H9 (cell line): ENCODE measurements around the gene HMOX1. TPM values are rescaled to one million over a fixed set of nuclear protein-coding genes. Genes with fewer than 3 reads are reported as not detected.

Experiments
- DNase-seq: peaks from one replicate; pipeline ENCODE4 v3.0.0-alpha.2; 2017
- H2AFZ ChIP-seq: one replicate; pipeline ENCODE4 v1.6.1; 2013; ENCODE audit warnings: mild to moderate bottlenecking, low read length, control low read depth, moderate library complexity
- H2AK5ac ChIP-seq: 2 replicates; pipeline ENCODE4 v1.6.1; 2013; ENCODE audit warnings: low read length, control low read depth, mixed read lengths; ENCODE audit not compliant: insufficient read length
- H2BK120ac ChIP-seq: one replicate; pipeline ENCODE4 v1.6.1; 2013; ENCODE audit warnings: low read depth, mild to moderate bottlenecking, low read length, control low read depth, inconsistent platforms; ENCODE audit not compliant: poor library complexity, severe bottlenecking
- H2BK12ac ChIP-seq: 2 replicates; pipeline ENCODE4 v1.6.1; 2013; ENCODE audit warnings: low read length, control low read depth, mixed read lengths, low read depth; ENCODE audit not compliant: insufficient read length
- H2BK15ac ChIP-seq: 2 replicates; pipeline ENCODE4 v1.6.1; 2013; ENCODE audit warnings: low read depth, low read length, control low read depth
- H2BK20ac ChIP-seq: one replicate; pipeline ENCODE4 v1.6.1; 2013; ENCODE audit warnings: low read depth, mild to moderate bottlenecking, low read length, control low read depth, inconsistent platforms; ENCODE audit not compliant: poor library complexity, severe bottlenecking
- H2BK5ac ChIP-seq: 2 replicates; pipeline ENCODE4 v1.6.1; 2013; ENCODE audit warnings: low read length, control low read depth, mixed read lengths; ENCODE audit not compliant: insufficient read length
- H3K14ac ChIP-seq: 2 replicates; pipeline ENCODE4 v1.6.1; 2013; ENCODE audit warnings: low read length, control low read depth; ENCODE audit not compliant: insufficient read depth
- H3K18ac ChIP-seq: 2 replicates; pipeline ENCODE4 v1.6.1; 2013; ENCODE audit warnings: low read depth, mild to moderate bottlenecking, mixed read lengths, low read length, control low read depth; ENCODE audit not compliant: insufficient read length
- H3K23ac ChIP-seq: 2 replicates; pipeline ENCODE4 v1.6.1; 2013; ENCODE audit warnings: low read length, control low read depth, mixed read lengths, low read depth; ENCODE audit not compliant: insufficient read length
- H3K23me2 ChIP-seq: 2 replicates; pipeline ENCODE4 v1.6.1; 2013; ENCODE audit warnings: low read depth, mild to moderate bottlenecking, mixed read lengths, low read length, control low read depth; ENCODE audit not compliant: insufficient read length, poor library complexity, severe bottlenecking
- H3K27ac ChIP-seq: 2 replicates; pipeline ENCODE4 v1.5.1; 2013; ENCODE audit warnings: low read length, control low read depth, mixed read lengths, low read depth; ENCODE audit not compliant: insufficient read length
- H3K27me3 ChIP-seq: 2 replicates; pipeline ENCODE4 v1.6.1; 2013; ENCODE audit warnings: low read length, control low read depth, inconsistent platforms; ENCODE audit not compliant: insufficient read depth
- H3K4ac ChIP-seq: 2 replicates; pipeline ENCODE4 v1.6.1; 2013; ENCODE audit warnings: low read depth, mild to moderate bottlenecking, control low read depth, inconsistent platforms, low read length, moderate library complexity
- H3K4me1 ChIP-seq: 2 replicates; pipeline ENCODE4 v1.6.1; 2013; ENCODE audit warnings: low read length, control low read depth, inconsistent platforms; ENCODE audit not compliant: insufficient read depth
- H3K4me2 ChIP-seq: 2 replicates; pipeline ENCODE4 v1.6.1; 2013; ENCODE audit warnings: low read length, control low read depth, mixed read lengths; ENCODE audit not compliant: insufficient read length, insufficient read depth
- H3K56ac ChIP-seq: 2 replicates; pipeline ENCODE4 v1.6.1; 2013; ENCODE audit warnings: low read depth, mild to moderate bottlenecking, mixed read lengths, low read length, control low read depth; ENCODE audit not compliant: insufficient read length
- H3K79me1 ChIP-seq: 2 replicates; pipeline ENCODE4 v1.6.1; 2013; ENCODE audit warnings: low read depth, mild to moderate bottlenecking, moderate library complexity, low read length, control low read depth, inconsistent platforms; ENCODE audit not compliant: insufficient read depth, poor library complexity, severe bottlenecking
- H3K79me2 ChIP-seq: 2 replicates; pipeline ENCODE4 v1.6.1; 2013; ENCODE audit warnings: low read length, control low read depth, inconsistent platforms; ENCODE audit not compliant: insufficient read depth
- H3K9ac ChIP-seq: 2 replicates; pipeline ENCODE4 v1.6.1; 2013; ENCODE audit warnings: low read length, control low read depth, mixed read lengths; ENCODE audit not compliant: insufficient read length; ENCODE audit errors: extremely low read depth
- H3K9me3 ChIP-seq: one replicate; pipeline ENCODE4 v1.6.1; 2013; ENCODE audit warnings: low read depth, low read length, inconsistent platforms; ENCODE audit not compliant: control insufficient read depth
- H3T11ph ChIP-seq: one replicate; pipeline ENCODE4 v1.6.1; 2013; ENCODE audit warnings: mild to moderate bottlenecking, low read length, control low read depth, inconsistent platforms
- H4K20me1 ChIP-seq: one replicate; pipeline ENCODE4 v1.6.1; 2013; ENCODE audit not compliant: control insufficient read depth, insufficient read length, insufficient read depth
- H4K5ac ChIP-seq: 2 replicates; pipeline ENCODE4 v1.6.1; 2013; ENCODE audit warnings: low read depth, mild to moderate bottlenecking, mixed read lengths, low read length, control low read depth; ENCODE audit not compliant: insufficient read length
- H4K8ac ChIP-seq: replicated peaks from 2 replicates; pipeline ENCODE4 v1.6.1; 2013; ENCODE audit warnings: low read length, control low read depth, mixed read lengths, low read depth; ENCODE audit not compliant: insufficient read length
- H4K91ac ChIP-seq: 2 replicates; pipeline ENCODE4 v1.6.1; 2013; ENCODE audit warnings: low read depth, mild to moderate bottlenecking, moderate library complexity, mixed read lengths, low read length, control low read depth; ENCODE audit not compliant: insufficient read length
- H3K27ac Mint-ChIP-seq, 3 experiments: 2 replicates in 2 of 3; 3 replicates in 1 of 3; pipeline ENCODE4 v1.8.0; 2020 to 2021; ENCODE audit warnings: mixed read lengths in 3 of 3, mild to moderate bottlenecking in 1 of 3, moderate library complexity in 1 of 3
- H3K27me3 Mint-ChIP-seq: 2 replicates; pipeline ENCODE4 v1.8.0; 2021; ENCODE audit warnings: low read depth, mild to moderate bottlenecking, moderate library complexity, mixed read lengths
- H3K36me3 Mint-ChIP-seq, 3 experiments: 2 replicates in 2 of 3; 3 replicates in 1 of 3; pipeline ENCODE4 v1.8.0; 2020 to 2021; ENCODE audit warnings: low read depth in 3 of 3, mixed read lengths in 3 of 3; ENCODE audit not compliant: insufficient read depth in 1 of 3
- H3K4me1 Mint-ChIP-seq, 2 experiments: 2 replicates each; pipeline ENCODE4 v1.8.0; 2020; ENCODE audit warnings: mixed read lengths in 2 of 2
- H3K4me3 Mint-ChIP-seq, 2 experiments: 2 replicates in 1 of 2; 3 replicates in 1 of 2; pipeline ENCODE4 v1.8.0; 2020 to 2021; ENCODE audit warnings: mild to moderate bottlenecking in 2 of 2, mixed read lengths in 2 of 2, moderate library complexity in 1 of 2
- H3K9me3 Mint-ChIP-seq, 2 experiments: 2 replicates in 1 of 2; 3 replicates in 1 of 2; pipeline ENCODE4 v1.8.0; 2020; ENCODE audit warnings: mild to moderate bottlenecking in 2 of 2, mixed read lengths in 2 of 2, moderate library complexity in 1 of 2
- WGBS: extraction: QIAGEN DNeasy Blood & Tissue Kit; methylation state at CpG from one replicate; pipeline ENCODE4 v1.1.7; 2013; ENCODE audit warnings: missing lambda C conversion rate, low lambda C conversion rate, mixed read lengths; ENCODE audit not compliant: insufficient read length; ENCODE audit errors: extremely low coverage; 5-methylcytosine and 5-hydroxymethylcytosine counted together
- total RNA-seq: library from RNA; stranded (reverse); gene quantifications from 2 replicates; pipeline ENCODE4 v1.2.1, GENCODE V29; 2021
- TF ChIP-seq, protein P1 (sequence below): fragments of 200-600 bp; sonication (generic); conservative IDR thresholded peaks from 3 replicates; pipeline ENCODE4 v1.8.0; 2021; ENCODE audit warnings: antibody characterized with exemption, mild to moderate bottlenecking

The HMOX1 gene
- total RNA-seq, 1 experiment from 2014 or later: 22.7 TPM

- Histone ChIP-seq H3K56ac (no peak overlapping the region), H3T11ph (no peak overlapping the region), H3K27ac (no peak overlapping the region), H3K23me2 (no peaks in the 10 kb centered on the region), H3K4ac (no peak overlapping the region), H2AFZ (no peak overlapping the region), H4K91ac (no peak overlapping the region), H4K5ac (no peak overlapping the region), H3K79me1 (no peaks in the 10 kb centered on the region), H2BK12ac (no peak overlapping the region), H3K23ac (no peak overlapping the region), H3K9me3 (peaks cover 8% of the 10 kb centered on the region), H4K20me1 (no peaks in the 10 kb centered on the region), H2BK120ac (no peak overlapping the region), H3K14ac (no peak overlapping the region), H2BK5ac (no peak overlapping the region), H3K4me2 (no peak overlapping the region), H2AK5ac (no peak overlapping the region), H2BK15ac (no peak overlapping the region), H3K27me3 (no peaks in the 10 kb centered on the region), H3K4me1 (no peaks in the 10 kb centered on the region), H3K9ac (no peak overlapping the region), H4K8ac (no peak overlapping the region), H3K18ac (no peak overlapping the region), H3K79me2 (no peaks in the 10 kb centered on the region), H2BK20ac (no peak overlapping the region)
- no peak for DNase-seq
- H3K9me3 Mint-ChIP-seq: peaks cover 3 to 15% of the 10 kb centered on the region in 2 experiments; a peak in 4 of 5 replicates
- H3K27me3 Mint-ChIP-seq: no peaks in the 10 kb centered on the region
- WGBS: no CpG with 5 or more reads among the region's 12 CpGs
- peaks cover 42 to 74% (median 53%) of the 10 kb centered on the region in 3 experiments for H3K36me3 Mint-ChIP-seq
- TF ChIP-seq, protein P1, sequence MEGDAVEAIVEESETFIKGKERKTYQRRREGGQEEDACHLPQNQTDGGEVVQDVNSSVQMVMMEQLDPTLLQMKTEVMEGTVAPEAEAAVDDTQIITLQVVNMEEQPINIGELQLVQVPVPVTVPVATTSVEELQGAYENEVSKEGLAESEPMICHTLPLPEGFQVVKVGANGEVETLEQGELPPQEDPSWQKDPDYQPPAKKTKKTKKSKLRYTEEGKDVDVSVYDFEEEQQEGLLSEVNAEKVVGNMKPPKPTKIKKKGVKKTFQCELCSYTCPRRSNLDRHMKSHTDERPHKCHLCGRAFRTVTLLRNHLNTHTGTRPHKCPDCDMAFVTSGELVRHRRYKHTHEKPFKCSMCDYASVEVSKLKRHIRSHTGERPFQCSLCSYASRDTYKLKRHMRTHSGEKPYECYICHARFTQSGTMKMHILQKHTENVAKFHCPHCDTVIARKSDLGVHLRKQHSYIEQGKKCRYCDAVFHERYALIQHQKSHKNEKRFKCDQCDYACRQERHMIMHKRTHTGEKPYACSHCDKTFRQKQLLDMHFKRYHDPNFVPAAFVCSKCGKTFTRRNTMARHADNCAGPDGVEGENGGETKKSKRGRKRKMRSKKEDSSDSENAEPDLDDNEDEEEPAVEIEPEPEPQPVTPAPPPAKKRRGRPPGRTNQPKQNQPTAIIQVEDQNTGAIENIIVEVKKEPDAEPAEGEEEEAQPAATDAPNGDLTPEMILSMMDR: no peak
- no peak overlapping the region for H3K27ac Mint-ChIP-seq
- H3K4me1 Mint-ChIP-seq: peaks cover 4 to 8% of the 10 kb centered on the region in 2 experiments
- no peak overlapping the region for H3K4me3 Mint-ChIP-seq
Observed at GRCh38 chr22:35431483-35432227, 50.8 kb downstream of the HMOX1 start.
